ENCODE results near the gene EPHA7. TPM values are rescaled to one million over a fixed set of nuclear protein-coding genes. Genes with fewer than 3 reads are reported as not detected.

Gene EPHA7
- polyA plus RNA-seq, 1 of the 3 experiments (the other 2 are of a cell fraction): under 0.01 TPM

- no peaks in the 10 kb centered on the region for H3K36me3 ChIP-seq (replicated peaks in 1 of 2; ENCODE audit: control insufficient read depth in 1 of 2, insufficient read depth in 2 of 2, low read length in 1 of 2)
- no peak overlapping the region for H2AFZ ChIP-seq (ENCODE audit: low read depth)
- H3K9ac ChIP-seq: no peak overlapping the region
- no peaks in the 10 kb centered on the region for H3K9me3 ChIP-seq
- no peaks in the 10 kb centered on the region for H3K79me2 ChIP-seq (ENCODE audit: insufficient read depth)
- H3K4me1 ChIP-seq (ENCODE audit: control insufficient read depth in 1 of 2, insufficient read depth in 2 of 2, low read depth in 1 of 2, low read length in 1 of 2): no peaks in the 10 kb centered on the region
- no peak for DNase-seq
- H3K4me2 ChIP-seq: no peak overlapping the region
- POLR2A ChIA-PET: no interaction called here
- H3K4me3 ChIP-seq (ENCODE audit: low read depth in 2 of 2, low read length in 1 of 2): no peak overlapping the region
- H3F3A ChIP-seq (replicated peaks; ENCODE audit: insufficient read depth): no peaks in the 10 kb centered on the region
- no peak overlapping the region for H3K27ac ChIP-seq (ENCODE audit: low read depth in 2 of 2, low read length in 1 of 2)
- no peaks in the 10 kb centered on the region for H3K27me3 ChIP-seq (ENCODE audit: insufficient read depth)
- TF ChIP-seq POLR2AphosphoS5 (IDR thresholded peaks at IDR 0.05; ENCODE audit: low read depth, low read length) (no peak), SIN3A (IDR thresholded peaks at IDR 0.05; ENCODE audit: borderline replicate concordance, low read depth, low read length) (no peak), USF1 (IDR thresholded peaks at IDR 0.05; ENCODE audit: borderline replicate concordance, low read depth) (no peak), EZH2phosphoT487 (IDR thresholded peaks at IDR 0.05; ENCODE audit: borderline replicate concordance, low read depth) (no peak), FOXJ3 (CRISPR knock-in tag; IDR thresholded peaks at IDR 0.05) (no peak), GATA2 (CRISPR knock-in tag; IDR thresholded peaks at IDR 0.05) (no peak), NRF1 (IDR thresholded peaks at IDR 0.05; ENCODE audit: low read depth, low read length) (no peak), CTCF (IDR thresholded peaks at IDR 0.05) (no peak), MXI1 (IDR thresholded peaks at IDR 0.05; ENCODE audit: low read depth, low read length) (no peak), FOSL2 (IDR thresholded peaks at IDR 0.05; ENCODE audit: borderline replicate concordance, low read depth) (no peak), MAX (IDR thresholded peaks at IDR 0.05; ENCODE audit: low read depth) (no peak), RFX5 (IDR thresholded peaks at IDR 0.05; ENCODE audit: low read length) (no peak)
- H4K20me1 ChIP-seq (ENCODE audit: insufficient read depth): no peaks in the 10 kb centered on the region
- CTCF ChIA-PET: no interaction called here
- no peaks in the 10 kb centered on the region for H3K9me2 ChIP-seq
Measured at GRCh38 chr6:93305088-93305487, 114.3 kb downstream of the EPHA7 start.

- Histone ChIP-seq H3K79me2 (ENCODE audit: insufficient read depth) (no peaks in the 10 kb centered on the region), H4K20me1 (ENCODE audit: insufficient read depth) (no peaks in the 10 kb centered on the region), H3K27me3 (ENCODE audit: insufficient read depth) (no peaks in the 10 kb centered on the region), H2AFZ (ENCODE audit: low read depth) (no peak overlapping the region), H3K9ac (no peak overlapping the region), H3K9me2 (no peaks in the 10 kb centered on the region), H3K4me3 (ENCODE audit: low read depth in 2 of 2, low read length in 1 of 2) (no peak overlapping the region), H3K4me1 (ENCODE audit: control insufficient read depth in 1 of 2, insufficient read depth in 2 of 2, low read depth in 1 of 2, low read length in 1 of 2) (no peaks in the 10 kb centered on the region), H3K27ac (ENCODE audit: low read depth in 2 of 2, low read length in 1 of 2) (no peak overlapping the region), H3K9me3 (no peaks in the 10 kb centered on the region), H3K36me3 (replicated peaks in 1 of 2; ENCODE audit: control insufficient read depth in 1 of 2, insufficient read depth in 2 of 2, low read length in 1 of 2) (no peaks in the 10 kb centered on the region), H3K4me2 (no peak overlapping the region), H3F3A (replicated peaks; ENCODE audit: insufficient read depth) (no peaks in the 10 kb centered on the region)
- no peak for DNase-seq
- 4% methylated on average over 1 of the region's 1 CpG for WGBS (ENCODE audit: low lambda C conversion rate)
- CTCF ChIA-PET: no interaction called here
- POLR2A ChIA-PET: no interaction called here
- TF ChIP-seq TAF1 (IDR thresholded peaks at IDR 0.05; ENCODE audit: borderline replicate concordance, low read depth, low read length) (no peak), RCOR1 (IDR thresholded peaks at IDR 0.05; ENCODE audit: low read length) (no peak), GABPA (IDR thresholded peaks at IDR 0.05; ENCODE audit: low read depth) (no peak), RAD21 (IDR thresholded peaks at IDR 0.05; ENCODE audit: low read length) (no peak), SMC3 (IDR thresholded peaks at IDR 0.05; ENCODE audit: low read depth, low read length) (no peak), MXI1 (IDR thresholded peaks at IDR 0.05; ENCODE audit: low read depth, low read length) (no peak), USF2 (IDR thresholded peaks at IDR 0.05; ENCODE audit: borderline replicate concordance, low read depth, low read length) (no peak), PBX3 (IDR thresholded peaks at IDR 0.05) (no peak), FOXJ3 (CRISPR knock-in tag; IDR thresholded peaks at IDR 0.05) (no peak), GATA2 (CRISPR knock-in tag; IDR thresholded peaks at IDR 0.05) (no peak), FOXM1 (IDR thresholded peaks at IDR 0.05; ENCODE audit: low read depth) (no peak), MEF2A (IDR thresholded peaks at IDR 0.05; ENCODE audit: borderline replicate concordance, low read depth) (no peak), EZH2phosphoT487 (IDR thresholded peaks at IDR 0.05; ENCODE audit: borderline replicate concordance, low read depth) (no peak), USF1 (IDR thresholded peaks at IDR 0.05; ENCODE audit: borderline replicate concordance, low read depth) (no peak)
Measured at GRCh38 chr6:93304505-93304904, 114.9 kb downstream of the EPHA7 start.

All from SK-N-SH (cell line).